OCI-LY3 (cell line): ENCODE data around the gene KRT32.

Experiments
- CTCF ChIP-seq: fragments of 200-600, 300-600 bp; sonication (generic); IDR thresholded peaks from 2 replicates; pipeline ENCODE4 v1.5.1; 2014; ENCODE audit warnings: antibody characterized with exemption, low read length, low read depth
- EZH2phosphoT487 ChIP-seq: fragments of 200-600 bp; shearing (Covaris generic); IDR thresholded peaks from 2 replicates; pipeline ENCODE4 v1.6.1; 2018; ENCODE audit warnings: antibody characterized with exemption, mixed run types, low read depth

GRCh38 chr17:41463746-41464145 lies 3.4 kb downstream of the KRT32 start:
- no peak for TF ChIP-seq CTCF
- TF ChIP-seq EZH2phosphoT487 = no peak
